Hematopoietic multipotent progenitor cell treated with erythropoietin and hydrocortisone succinate and interleukin-3 and kit ligand, for 15 days (in vitro differentiated cells): Measurements from ENCODE around the gene NCKAP5.

Experiments used
- DNase-seq: peaks from one replicate; pipeline ENCODE4 v3.0.0-alpha.2; 2015; ENCODE audit warnings: low spot score

The NCKAP5 gene

GRCh38 chr2:133204421-133204820 is 363.8 kb downstream of the NCKAP5 start:
- DNase-seq, result no peak

DNA sequence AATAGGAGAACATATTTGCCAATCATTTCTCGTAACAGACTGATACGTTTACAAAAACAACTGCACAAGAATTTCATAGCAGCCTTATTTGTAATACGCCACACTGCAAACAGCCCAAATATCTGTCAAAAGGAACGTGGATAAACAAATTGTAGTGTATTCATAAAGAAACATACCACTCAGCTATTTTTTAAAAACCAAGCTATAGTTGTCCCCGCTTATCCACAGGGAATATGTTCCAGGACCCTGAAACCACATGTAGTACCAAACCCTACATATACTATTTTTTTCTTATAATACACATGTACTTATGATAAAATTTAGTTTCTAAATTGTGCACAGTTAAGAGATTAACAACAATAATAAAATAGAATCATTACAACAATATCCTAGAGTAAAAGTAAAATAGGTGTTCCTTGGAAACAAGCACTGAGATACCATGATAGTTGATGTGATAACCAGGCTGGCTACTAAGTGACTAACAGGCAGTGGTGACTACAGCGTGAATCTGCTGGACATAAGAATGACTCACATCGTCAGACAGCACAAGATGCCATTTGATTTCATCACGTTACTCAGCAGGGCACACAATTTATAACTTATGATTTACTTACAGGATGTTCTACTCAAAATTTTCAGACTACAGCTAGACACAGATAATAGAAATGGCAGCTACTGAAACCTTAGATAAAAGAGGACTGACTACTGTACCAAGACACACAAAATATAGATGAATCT is 367.4 kb downstream of the NCKAP5 start:
- no peak for DNase-seq

DNA sequence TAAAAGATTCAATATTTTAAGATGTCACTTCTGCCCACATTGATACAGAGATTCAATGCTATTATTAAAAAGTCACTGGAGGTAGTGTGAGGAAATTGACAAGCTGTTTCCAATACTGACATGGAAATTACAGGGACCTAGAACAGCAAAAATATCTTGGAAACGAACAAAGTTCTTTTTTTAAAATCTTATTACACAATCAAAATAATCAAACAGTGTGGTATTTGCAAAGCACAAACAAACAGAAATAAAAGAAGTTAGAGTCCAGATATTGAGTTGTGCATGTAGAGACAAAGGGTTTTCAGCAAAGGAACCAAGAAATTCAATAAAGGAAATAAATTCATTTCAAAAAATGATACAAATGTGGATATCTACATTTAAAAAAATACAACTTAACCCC is 369.6 kb downstream of the NCKAP5 start:
- no peak for DNase-seq

GRCh38 chr2:133197156-133197555 is 371.1 kb downstream of the NCKAP5 start:
- DNase-seq, result no peak

DNA sequence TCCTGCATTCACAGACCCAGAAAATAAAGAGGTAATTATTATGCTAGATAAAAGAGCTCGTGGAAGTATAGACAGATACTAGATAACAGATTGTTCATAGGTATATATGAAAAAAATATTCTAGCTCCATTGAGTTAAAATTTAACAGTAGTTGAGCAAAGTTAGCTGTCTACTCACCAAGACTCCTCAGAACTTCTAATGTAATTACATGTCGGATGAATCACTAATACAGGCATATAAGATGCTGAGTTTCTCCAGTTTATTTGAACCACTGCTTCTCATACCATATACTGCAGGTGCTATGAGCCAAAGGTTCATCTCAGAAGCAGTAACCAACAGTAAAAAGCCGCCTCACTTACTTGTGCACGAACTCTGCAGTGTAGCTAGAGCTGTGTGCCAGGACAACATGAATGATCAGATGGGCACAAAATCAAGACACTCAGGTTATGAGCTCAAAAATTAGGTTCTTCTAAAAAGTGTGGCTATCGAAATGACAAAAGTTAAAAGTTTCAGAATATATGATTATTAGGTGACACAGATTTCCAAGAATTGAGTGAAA is 373.4 kb downstream of the NCKAP5 start:
- no peak for DNase-seq

- no peak for DNase-seq
Observed at GRCh38 chr2:133194362-133194655, 374.0 kb downstream of the NCKAP5 start.

DNA sequence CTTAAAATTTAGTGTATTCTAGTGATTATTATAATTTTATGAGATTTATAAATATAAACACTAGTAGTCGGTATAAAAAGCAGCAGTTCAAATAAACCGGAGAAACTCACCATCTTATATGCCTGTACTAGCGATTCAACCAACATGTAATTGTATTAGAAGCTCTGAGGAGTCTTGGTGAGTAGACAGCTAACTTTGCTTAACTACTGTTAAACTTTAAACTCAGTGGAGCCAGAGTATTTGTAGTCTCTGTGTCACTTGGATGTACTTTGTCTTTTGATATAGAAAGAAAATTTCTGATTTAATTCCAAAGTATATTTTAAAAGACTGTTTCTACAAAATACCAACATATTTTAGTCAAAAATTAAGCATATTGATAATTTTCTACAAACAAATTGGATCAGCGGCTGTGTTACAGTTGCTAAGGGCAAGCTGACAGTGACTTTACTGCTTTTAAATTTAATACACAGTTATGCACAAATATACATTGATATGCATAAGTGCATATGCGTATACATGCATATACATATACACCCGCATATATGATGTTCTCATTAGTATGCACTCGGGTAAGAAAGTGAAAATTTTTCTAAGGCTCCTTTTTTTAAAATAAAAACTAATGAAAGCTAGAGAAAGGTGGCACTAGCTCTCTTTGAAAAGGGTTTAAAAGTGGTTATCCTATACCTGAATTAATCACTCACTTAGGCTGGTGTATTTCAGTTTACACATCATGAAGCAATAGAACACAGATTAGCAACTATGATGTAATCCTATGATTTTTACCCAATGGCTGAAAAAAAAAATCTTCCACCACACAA is 374.5 kb downstream of the NCKAP5 start:
- DNase-seq, result no peak

GRCh38 chr2:133192028-133192427 is 376.2 kb downstream of the NCKAP5 start:
- DNase-seq, result no peak

GRCh38 chr2:133177196-133177595 is 391.1 kb downstream of the NCKAP5 start:
- DNase-seq, result no peak

DNA sequence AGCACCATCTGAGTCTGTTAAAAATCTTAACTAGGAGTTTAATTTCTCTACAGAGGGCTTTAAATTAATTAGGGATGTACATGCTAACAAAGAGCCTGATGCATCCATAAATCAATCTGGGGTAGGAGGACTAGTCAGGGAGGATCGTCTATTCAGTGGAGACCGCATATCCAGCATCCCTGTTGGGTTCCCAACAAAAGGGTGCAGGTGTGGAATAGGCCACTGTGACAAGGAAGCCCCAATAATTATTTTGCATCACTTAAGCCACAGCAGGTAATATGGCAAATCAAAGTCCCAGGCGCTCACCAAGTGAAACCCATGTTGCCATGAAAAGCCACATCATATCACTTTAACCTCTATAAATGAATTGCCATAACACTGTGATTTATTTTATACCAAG is 392.3 kb downstream of the NCKAP5 start:
- no peak for DNase-seq

- no peak for DNase-seq
Observed at GRCh38 chr2:133173224-133173623, 395.0 kb downstream of the NCKAP5 start.

DNA sequence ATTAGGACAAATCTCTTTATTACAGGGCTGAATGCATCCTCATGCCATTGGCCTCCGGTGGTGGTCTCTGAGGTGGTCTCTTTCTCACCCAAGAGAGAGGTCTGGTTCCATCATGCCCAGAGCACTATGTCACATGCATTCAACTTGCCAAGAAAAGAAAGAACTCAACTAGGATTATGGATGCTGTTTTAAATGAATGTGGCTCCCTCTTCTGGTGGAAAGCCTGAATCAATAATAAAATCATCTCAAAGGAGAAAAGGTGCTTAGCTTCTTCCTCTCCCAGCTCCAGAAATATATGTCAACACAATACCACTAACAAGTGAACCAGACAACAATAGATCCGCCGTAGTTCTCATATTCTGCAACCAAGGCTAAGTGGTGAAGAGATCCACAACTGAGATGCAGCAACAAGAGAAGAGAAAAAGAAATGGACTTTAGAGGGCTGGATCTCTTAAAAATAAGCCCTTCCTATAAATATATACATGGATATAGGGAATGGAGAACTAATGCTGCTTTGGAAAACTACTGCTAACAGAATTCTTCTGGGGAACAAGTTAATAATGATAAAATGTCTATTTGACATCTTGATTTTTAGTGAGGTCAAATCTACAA is 396.8 kb downstream of the NCKAP5 start:
- DNase-seq, result no peak

DNA sequence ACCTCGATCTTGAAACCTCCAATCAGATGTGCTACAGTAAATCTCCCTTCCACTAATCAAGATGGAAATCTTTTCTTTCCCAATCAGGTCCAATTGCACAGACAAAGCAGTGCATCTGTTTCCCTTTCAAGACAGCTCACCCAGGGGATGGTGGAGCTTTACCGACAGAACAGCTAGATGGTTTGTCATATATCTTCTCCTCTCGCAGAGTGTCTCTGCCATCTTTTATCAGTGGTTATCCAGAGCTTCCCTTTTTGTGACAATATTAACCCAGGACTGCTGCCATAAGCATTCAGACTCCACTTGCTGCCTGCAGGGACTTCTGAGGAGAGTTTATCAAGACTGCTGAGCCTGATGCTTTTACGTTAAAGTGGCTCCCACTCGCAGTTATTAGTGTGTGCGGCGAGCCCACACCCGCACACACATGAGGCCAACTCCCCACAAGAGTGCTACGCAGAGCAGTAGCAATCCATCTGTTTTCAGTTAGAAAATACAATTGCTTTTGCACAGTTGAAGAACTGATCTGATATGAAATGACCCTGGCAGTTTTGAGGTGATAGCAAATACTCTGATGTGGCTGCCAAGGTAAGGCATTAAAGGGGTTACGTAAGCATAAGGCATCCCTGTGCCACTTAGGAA is 398.9 kb downstream of the NCKAP5 start:
- DNase-seq, result no peak

- DNase-seq, result no peak
Observed at GRCh38 chr2:133167990-133168389, 400.3 kb downstream of the NCKAP5 start.

DNA sequence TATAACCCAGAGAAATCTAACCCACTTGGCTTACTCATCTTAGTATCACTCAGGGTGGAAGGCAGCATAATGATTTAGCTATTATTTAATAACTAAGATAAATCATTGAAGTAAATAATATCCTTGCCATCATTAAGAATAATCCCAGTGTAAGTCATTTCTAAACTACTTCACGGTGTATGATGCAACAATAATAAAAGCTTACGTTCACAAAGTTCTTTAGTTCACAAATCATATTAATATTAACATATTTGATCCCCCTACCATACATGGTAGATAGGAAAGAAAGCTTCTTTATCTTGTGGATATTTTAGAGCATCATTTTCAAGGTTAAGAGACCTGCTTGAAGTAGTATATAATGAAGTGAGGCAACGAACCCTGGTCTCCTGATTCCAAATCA is 401.0 kb downstream of the NCKAP5 start:
- DNase-seq, result no peak

DNA sequence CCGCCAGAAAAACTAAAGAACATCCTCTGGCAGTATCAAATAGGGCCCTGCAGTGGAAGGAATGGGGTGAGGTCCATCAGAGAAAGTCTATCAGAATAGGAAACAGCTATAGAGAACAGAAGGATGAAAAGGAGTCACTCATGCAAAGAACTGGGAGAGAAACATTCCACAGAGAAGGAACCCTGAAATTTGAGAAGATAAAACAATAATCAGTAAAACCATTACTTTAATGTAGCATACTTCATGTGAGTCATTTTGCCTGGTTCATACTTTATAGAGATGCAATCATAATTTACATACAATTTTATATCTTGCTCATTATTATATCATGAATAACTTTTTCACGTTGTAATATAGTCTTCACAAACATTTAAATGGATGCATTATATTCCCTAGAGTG is 402.2 kb downstream of the NCKAP5 start:
- DNase-seq, result no peak

DNA sequence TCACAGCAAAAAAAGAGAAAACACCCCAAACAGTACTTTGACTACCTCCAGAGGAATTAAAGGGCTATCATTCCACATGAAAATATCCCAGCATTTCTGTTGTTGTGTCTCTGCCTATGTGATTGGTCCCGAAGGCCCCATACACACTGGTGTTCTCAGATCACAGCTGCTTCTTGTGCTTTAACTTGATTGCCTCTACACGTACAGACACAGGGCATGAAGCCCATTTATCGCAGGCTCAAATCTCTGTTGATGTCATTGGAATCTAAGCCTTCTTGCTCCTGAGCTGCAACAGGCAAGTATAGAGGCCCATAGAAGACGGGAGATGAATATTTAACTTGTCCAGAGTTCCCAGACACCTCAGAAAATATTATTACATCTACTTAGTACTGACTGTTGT is 405.2 kb downstream of the NCKAP5 start:
- no peak for DNase-seq

- no peak for DNase-seq
Observed at GRCh38 chr2:133158442-133158841, 409.8 kb downstream of the NCKAP5 start.

- no peak for DNase-seq
Observed at GRCh38 chr2:133158024-133158423, 410.2 kb downstream of the NCKAP5 start.

GRCh38 chr2:133157141-133157540 is 411.1 kb downstream of the NCKAP5 start:
- DNase-seq, result no peak

- no peak for DNase-seq
Observed at GRCh38 chr2:133152801-133153200, 415.5 kb downstream of the NCKAP5 start.

DNA sequence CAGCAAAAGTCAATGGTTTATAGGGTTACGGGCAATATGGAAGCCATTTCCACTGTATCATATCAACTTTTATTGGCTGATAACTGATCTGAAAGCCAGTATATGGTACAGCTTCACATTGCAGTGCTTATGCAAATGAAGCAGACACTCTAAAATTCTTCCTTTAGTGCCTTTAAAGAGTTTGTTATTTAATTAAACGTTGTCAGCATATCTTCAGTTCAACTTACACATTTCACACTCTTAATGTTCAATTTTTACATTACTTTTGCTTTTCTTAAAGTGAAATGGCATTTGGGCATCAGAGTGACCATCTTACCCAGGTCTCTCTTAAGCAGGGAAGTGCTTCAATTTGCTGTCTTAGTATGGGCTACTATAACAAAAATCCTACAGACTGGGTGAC is 420.1 kb downstream of the NCKAP5 start:
- no peak for DNase-seq

- no peak for DNase-seq
Observed at GRCh38 chr2:133146893-133147292, 421.4 kb downstream of the NCKAP5 start.
